ENCODE data around the gene CAMSAP3. TPM values are rescaled to one million over a fixed set of nuclear protein-coding genes. Genes with fewer than 3 reads are reported as not detected.

The CAMSAP3 gene
- total and polyA plus RNA-seq, 5 donors from 2014 or later, result not detected

DNA sequence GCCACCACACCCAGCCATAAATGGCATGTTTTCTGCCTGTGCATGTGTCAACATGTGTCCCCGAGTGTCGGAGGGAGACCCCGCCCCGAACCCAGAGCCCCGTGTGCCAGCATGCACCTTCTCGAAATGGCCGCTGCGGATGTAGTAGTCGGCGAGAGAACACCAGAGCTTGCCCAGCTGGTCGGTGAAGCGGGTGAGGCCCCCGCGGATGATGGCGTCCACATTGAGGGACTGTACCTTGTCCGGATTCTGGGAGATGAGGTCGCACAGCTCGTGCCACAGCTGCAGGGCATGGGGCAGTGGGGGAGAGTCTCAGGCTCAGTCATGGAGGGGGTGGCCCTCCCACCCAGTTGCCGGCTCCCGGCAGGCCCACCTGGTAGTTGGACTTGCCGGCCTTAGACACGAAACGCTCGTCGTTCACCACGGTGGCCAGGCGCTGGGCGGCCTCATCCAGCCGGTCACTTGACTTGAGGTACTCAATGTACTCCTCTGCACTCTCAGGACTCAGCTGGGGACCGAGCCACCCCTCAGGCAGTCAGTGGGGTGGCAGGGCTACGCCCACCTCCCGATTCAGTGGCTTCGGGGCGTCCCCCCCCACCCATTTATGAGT lies 30.2 kb downstream of the CAMSAP3 start:
- Mint-ChIP-seq H3K9me3 (no peaks in the 10 kb centered on the region), H3K4me1 (peaks cover 5 to 40% (median 22%) of the 10 kb centered on the region in 4 donors), H3K27ac (no peak overlapping the region), H3K4me3 (no peak overlapping the region), H3K27me3 (peaks cover 7% of the 10 kb centered on the region), H3K36me3 (peaks cover 25% of the 10 kb centered on the region)
- Histone ChIP-seq H3K36me3 (ENCODE audit: control insufficient read depth, insufficient read depth, low read length) (peaks cover 56% of the 10 kb centered on the region), H3K4me1 (ENCODE audit: control insufficient read depth, insufficient read depth, low read length, poor library complexity, severe bottlenecking) (peaks cover 27% of the 10 kb centered on the region), H3K27ac (ENCODE audit: insufficient read depth, low read length, poor library complexity, severe bottlenecking) (no peak overlapping the region), H3K4me3 (ENCODE audit: low read depth, low read length) (no peak overlapping the region), H3K27me3 (ENCODE audit: control insufficient read depth, insufficient read depth, low read length) (no peaks in the 10 kb centered on the region), H3K9me3 (ENCODE audit: control insufficient read depth in 2 of 2, low read length in 2 of 2) (no peaks in the 10 kb centered on the region)
- DNase-seq, result no peak
- ATAC-seq (ENCODE audit: low read depth in 2 of 2), result no peak

DNA sequence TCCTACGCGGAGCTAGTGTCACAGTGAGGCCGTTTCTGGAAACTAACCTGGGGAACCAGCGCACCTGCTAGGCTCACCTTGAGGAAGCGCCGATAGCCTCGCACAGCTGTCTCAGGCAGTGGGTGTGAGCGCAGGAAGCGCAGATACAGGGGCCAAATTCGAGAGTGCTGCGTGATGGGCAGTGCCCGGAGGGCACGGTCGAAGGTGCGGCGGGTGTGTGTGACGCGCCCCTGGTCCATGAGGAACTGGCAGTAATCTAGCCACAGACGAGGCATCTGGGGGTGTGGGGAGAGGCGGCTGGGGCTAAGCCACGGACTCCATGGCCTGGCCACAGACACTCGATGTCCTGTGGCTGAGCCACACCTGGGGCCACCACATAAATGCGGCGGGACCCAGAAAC lies 31.5 kb downstream of the CAMSAP3 start:
- Mint-ChIP-seq H3K9me3 (no peaks in the 10 kb centered on the region), H3K4me1 (peaks cover 5 to 50% (median 22%) of the 10 kb centered on the region in 4 donors), H3K27me3 (peaks cover 7% of the 10 kb centered on the region), H3K4me3 (peak overlapping the region; percentile 3 to 55 (median 42)), H3K27ac (peak overlapping the region in 1 of 3 donors; percentile 46), H3K36me3 (peaks cover 17% of the 10 kb centered on the region)
- ATAC-seq (ENCODE audit: low read depth in 2 of 2) (no peak), DNase-seq (no peak)
- H3K9me3 ChIP-seq (ENCODE audit: control insufficient read depth in 2 of 2, low read length in 2 of 2), result no peaks in the 10 kb centered on the region
- H3K27me3 ChIP-seq (ENCODE audit: control insufficient read depth, insufficient read depth, low read length), result no peaks in the 10 kb centered on the region
- H3K4me3 ChIP-seq (ENCODE audit: low read depth, low read length), result no peak overlapping the region
- H3K36me3 ChIP-seq (ENCODE audit: control insufficient read depth, insufficient read depth, low read length), result peaks cover 49% of the 10 kb centered on the region
- peaks cover 28% of the 10 kb centered on the region for H3K4me1 ChIP-seq (ENCODE audit: control insufficient read depth, insufficient read depth, low read length, poor library complexity, severe bottlenecking)
- no peak overlapping the region for H3K27ac ChIP-seq (ENCODE audit: insufficient read depth, low read length, poor library complexity, severe bottlenecking)

DNA sequence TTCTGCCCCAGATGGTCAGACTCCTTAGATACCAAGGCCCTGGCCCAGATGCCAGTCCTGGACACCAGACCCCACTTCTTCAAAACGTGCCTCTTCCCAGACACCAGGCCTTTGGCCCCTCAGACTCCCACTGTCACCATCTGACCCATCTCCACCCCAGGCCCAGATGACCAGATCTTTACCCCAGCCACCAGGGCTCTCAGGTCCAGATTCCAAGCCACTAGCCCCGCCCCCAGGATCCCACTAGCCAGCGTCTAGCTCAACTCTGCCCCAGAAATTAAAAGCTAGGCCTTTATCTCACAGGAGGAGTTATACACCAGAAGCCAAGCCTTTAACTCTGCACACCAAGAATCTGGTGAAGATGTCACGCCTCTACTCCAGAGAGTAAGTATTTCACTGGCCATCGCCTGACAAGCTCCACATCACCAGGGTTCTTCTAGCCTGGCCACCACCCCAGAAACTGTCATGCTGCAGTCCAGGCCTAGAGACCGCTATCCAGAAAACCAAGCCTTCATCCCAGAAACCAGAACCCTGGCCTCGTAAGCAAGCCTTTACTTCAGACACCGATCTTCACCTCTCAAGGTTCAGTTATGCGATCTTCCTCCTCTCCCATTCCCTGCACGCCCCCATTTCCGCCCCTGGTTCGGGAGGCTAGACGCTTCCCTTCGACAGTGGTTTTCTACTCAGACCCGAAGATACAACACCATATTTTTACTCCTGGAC lies 33.1 kb downstream of the CAMSAP3 start:
- peaks cover 37% of the 10 kb centered on the region for H3K36me3 ChIP-seq (ENCODE audit: control insufficient read depth, insufficient read depth, low read length)
- ATAC-seq (ENCODE audit: low read depth in 2 of 2) (no peak), DNase-seq (no peak)
- peak overlapping the region; percentile 98 for H3K4me3 ChIP-seq (ENCODE audit: low read depth, low read length)
- Mint-ChIP-seq H3K27ac (peak overlapping the region; percentile 98 to 100 (median 98)), H3K36me3 (peaks cover 10% of the 10 kb centered on the region), H3K4me1 (peaks cover 5 to 50% (median 22%) of the 10 kb centered on the region in 4 donors), H3K9me3 (no peaks in the 10 kb centered on the region), H3K27me3 (peaks cover 7% of the 10 kb centered on the region), H3K4me3 (peak overlapping the region; percentile 92 to 98 (median 97))
- no peaks in the 10 kb centered on the region for H3K9me3 ChIP-seq (ENCODE audit: control insufficient read depth in 2 of 2, low read length in 2 of 2)
- H3K27ac ChIP-seq (ENCODE audit: insufficient read depth, low read length, poor library complexity, severe bottlenecking), result peak overlapping the region; percentile 95
- H3K4me1 ChIP-seq (ENCODE audit: control insufficient read depth, insufficient read depth, low read length, poor library complexity, severe bottlenecking), result peaks cover 28% of the 10 kb centered on the region
- no peaks in the 10 kb centered on the region for H3K27me3 ChIP-seq (ENCODE audit: control insufficient read depth, insufficient read depth, low read length)

DNA sequence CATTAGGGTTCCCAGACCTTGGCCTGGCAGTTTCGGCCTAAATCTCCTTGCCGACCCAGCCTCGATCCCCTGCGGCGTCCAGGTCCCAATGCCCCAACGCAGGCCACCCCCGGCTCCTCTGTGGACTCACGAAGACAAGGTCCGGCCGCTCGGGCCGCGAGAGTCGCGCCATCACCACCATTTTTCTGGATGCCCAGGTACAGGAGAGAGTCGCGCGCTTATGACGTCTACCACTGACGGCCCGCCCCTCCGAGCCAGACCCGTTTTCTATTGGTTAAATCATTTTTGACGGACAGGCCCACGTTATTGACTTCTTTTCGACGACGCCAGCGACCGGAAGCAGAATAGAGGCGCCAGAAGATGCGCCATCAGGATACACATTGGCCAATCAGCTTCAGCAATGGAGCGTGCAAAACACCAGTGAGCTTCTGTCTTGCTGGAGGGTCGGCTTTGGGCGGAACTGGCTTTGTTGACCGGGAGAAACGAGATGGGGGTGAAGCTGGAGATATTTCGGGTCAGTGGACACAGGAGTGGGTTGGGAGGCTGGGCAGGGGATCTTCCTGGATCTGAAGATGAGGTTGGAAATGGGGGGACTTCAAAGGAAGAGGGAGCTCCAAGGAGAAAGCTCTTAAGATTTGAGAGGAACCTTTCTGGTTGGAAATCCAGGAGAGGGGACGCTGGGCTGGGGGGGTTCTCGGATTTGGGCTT lies 33.8 kb downstream of the CAMSAP3 start, which contains the start of the genes PET100 and XAB2:
Gene PET100, plus strand, starts transcription at position 447 of the 708 bp plus-strand sequence. Its CDS starts 41 bp downstream, at position 488.
Gene XAB2, minus strand, starts transcription at position 199 of the 708 bp plus-strand sequence. Its CDS starts 18 bp downstream, at position 181.
- H3K36me3 ChIP-seq (ENCODE audit: control insufficient read depth, insufficient read depth, low read length), result peaks cover 33% of the 10 kb centered on the region
- H3K9me3 Mint-ChIP-seq, result no peaks in the 10 kb centered on the region
- peaks cover 7% of the 10 kb centered on the region for H3K27me3 Mint-ChIP-seq
- peak within 1 kb of the TSS; percentile 98 to 100 (median 98) for H3K27ac Mint-ChIP-seq
- DNase-seq (peak; percentile 93 to 99 (median 96)), ATAC-seq (ENCODE audit: low read depth in 2 of 2) (peak; percentile 96 to 98)
- peaks cover 28% of the 10 kb centered on the region for H3K4me1 ChIP-seq (ENCODE audit: control insufficient read depth, insufficient read depth, low read length, poor library complexity, severe bottlenecking)
- no peaks in the 10 kb centered on the region for H3K27me3 ChIP-seq (ENCODE audit: control insufficient read depth, insufficient read depth, low read length)
- peak within 1 kb of the TSS; percentile 92 to 98 (median 97) for H3K4me3 Mint-ChIP-seq
- no peaks in the 10 kb centered on the region for H3K9me3 ChIP-seq (ENCODE audit: control insufficient read depth in 2 of 2, low read length in 2 of 2)
- peak within 1 kb of the TSS; percentile 95 for H3K27ac ChIP-seq (ENCODE audit: insufficient read depth, low read length, poor library complexity, severe bottlenecking)
- peaks cover 5 to 56% (median 26%) of the 10 kb centered on the region in 4 donors for H3K4me1 Mint-ChIP-seq
- H3K36me3 Mint-ChIP-seq, result peaks cover 10% of the 10 kb centered on the region
- H3K4me3 ChIP-seq (ENCODE audit: low read depth, low read length), result peak within 1 kb of the TSS; percentile 98

DNA sequence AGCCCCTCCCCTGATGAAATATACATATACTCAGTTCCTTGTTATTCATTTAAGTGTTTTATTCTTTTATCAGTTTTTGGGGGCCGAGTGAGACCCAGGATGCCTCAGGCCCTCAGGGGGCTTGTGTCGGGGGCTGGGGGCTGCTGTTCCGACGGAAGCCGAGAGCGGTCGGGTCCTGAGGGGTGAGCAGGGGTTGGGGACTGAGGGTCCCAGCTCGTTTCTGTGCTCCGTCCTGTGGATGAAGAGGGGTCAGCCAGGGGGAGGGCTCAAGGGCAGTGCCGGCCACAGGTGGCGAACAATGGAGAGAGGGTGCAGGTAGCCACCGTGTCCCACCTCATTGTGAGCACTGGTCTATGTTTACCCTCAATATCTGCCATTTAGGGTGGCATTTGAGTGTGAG lies 35.9 kb downstream of the CAMSAP3 start:
- Mint-ChIP-seq H3K4me1 (peaks cover 5 to 71% (median 29%) of the 10 kb centered on the region in 4 donors), H3K4me3 (peak overlapping the region; percentile 52 to 75 (median 62)), H3K9me3 (no peaks in the 10 kb centered on the region), H3K27me3 (peaks cover 7% of the 10 kb centered on the region), H3K27ac (no peak overlapping the region), H3K36me3 (peaks cover 10% of the 10 kb centered on the region)
- H3K36me3 ChIP-seq (ENCODE audit: control insufficient read depth, insufficient read depth, low read length), result peaks cover 15% of the 10 kb centered on the region
- H3K4me3 ChIP-seq (ENCODE audit: low read depth, low read length), result no peak overlapping the region
- ATAC-seq (ENCODE audit: low read depth in 2 of 2), result no peak
- H3K4me1 ChIP-seq (ENCODE audit: control insufficient read depth, insufficient read depth, low read length, poor library complexity, severe bottlenecking), result peaks cover 38% of the 10 kb centered on the region
- no peak overlapping the region for H3K27ac ChIP-seq (ENCODE audit: insufficient read depth, low read length, poor library complexity, severe bottlenecking)
- DNase-seq, result no peak
- no peaks in the 10 kb centered on the region for H3K9me3 ChIP-seq (ENCODE audit: control insufficient read depth in 2 of 2, low read length in 2 of 2)
- H3K27me3 ChIP-seq (ENCODE audit: control insufficient read depth, insufficient read depth, low read length), result no peaks in the 10 kb centered on the region

DNA sequence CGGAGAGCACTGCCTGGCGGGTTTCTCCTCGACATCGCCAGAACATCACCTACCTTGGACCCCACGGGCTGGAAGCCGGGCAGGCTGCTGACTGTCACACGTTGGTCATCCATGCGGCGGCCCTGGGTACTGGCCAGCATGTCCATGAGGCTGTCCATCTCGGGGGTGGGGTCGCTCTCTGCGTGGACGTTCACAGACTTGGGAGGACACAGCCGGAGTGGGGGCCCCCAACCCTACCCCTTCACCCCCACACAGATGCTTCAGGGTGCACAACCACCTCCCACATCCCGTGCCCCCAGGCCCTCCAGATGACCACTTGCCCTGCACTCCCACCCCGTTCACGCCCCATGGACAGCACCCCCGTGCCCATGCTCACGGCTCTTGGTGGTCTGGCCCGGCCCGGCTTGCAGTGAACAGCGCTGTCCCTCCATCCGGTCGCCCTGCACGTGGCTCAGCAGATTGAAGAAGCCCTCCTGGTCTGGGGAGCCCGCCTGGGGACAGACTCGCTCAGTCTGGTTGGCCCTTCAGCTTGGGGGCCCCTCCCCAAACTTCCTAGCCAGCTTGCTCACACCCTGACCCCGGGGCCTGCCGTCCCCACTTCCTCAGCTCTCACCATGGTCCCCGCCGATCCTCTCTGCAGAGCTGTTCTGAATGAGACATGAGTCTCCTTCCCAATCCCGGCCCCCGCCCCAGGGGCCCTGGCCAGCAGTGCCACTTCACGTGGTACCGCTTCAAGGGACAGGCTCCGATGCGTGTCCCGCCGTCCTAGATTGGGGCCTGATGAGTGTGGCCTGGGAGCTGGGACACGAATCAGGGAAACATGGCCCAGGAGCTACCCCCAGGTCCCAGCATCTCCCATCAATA lies 36.9 kb downstream of the CAMSAP3 start:
- H3K4me1 ChIP-seq (ENCODE audit: control insufficient read depth, insufficient read depth, low read length, poor library complexity, severe bottlenecking), result peaks cover 44% of the 10 kb centered on the region
- Mint-ChIP-seq H3K27ac (no peak overlapping the region), H3K9me3 (no peaks in the 10 kb centered on the region), H3K36me3 (peaks cover 7% of the 10 kb centered on the region), H3K4me1 (peaks cover 5 to 72% (median 31%) of the 10 kb centered on the region in 4 donors), H3K27me3 (peaks cover 7% of the 10 kb centered on the region), H3K4me3 (peak overlapping the region in 2 of 4 donors; percentile 26 to 53)
- no peak overlapping the region for H3K27ac ChIP-seq (ENCODE audit: insufficient read depth, low read length, poor library complexity, severe bottlenecking)
- ATAC-seq (ENCODE audit: low read depth in 2 of 2), result no peak
- H3K27me3 ChIP-seq (ENCODE audit: control insufficient read depth, insufficient read depth, low read length), result no peaks in the 10 kb centered on the region
- peaks cover 7% of the 10 kb centered on the region for H3K36me3 ChIP-seq (ENCODE audit: control insufficient read depth, insufficient read depth, low read length)
- no peak overlapping the region for H3K4me3 ChIP-seq (ENCODE audit: low read depth, low read length)
- no peak for DNase-seq
- H3K9me3 ChIP-seq (ENCODE audit: control insufficient read depth in 2 of 2, low read length in 2 of 2), result no peaks in the 10 kb centered on the region

DNA sequence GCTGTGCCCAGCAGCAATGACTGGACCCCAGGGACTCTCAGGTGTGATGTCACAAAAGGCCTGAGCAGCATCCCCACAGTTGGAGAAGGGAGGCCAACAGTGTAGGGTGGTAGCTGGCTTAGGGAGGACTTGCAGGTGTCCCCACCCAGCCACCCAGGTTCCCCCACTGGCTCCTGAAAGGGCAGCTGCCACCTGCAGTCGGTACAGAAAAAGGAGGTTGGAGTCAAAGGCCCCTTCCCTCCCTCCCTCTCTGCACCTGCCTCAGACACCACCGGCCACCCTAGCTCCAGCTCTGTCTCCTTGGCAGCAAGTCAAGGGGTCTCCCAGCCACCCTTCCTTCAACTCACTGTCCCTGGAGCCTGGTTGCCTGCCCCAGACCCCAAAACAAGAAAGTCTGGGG lies 38.0 kb downstream of the CAMSAP3 start, which contains the start of gene PCP2:
Gene PCP2, minus strand, starts transcription at position 22 of the 400 bp plus-strand sequence. CDS start 262 bp downstream, outside the sequence.
- peaks cover 7% of the 10 kb centered on the region for H3K36me3 Mint-ChIP-seq
- peaks cover 4% of the 10 kb centered on the region for H3K36me3 ChIP-seq (ENCODE audit: control insufficient read depth, insufficient read depth, low read length)
- H3K9me3 Mint-ChIP-seq, result no peaks in the 10 kb centered on the region
- H3K27ac ChIP-seq (ENCODE audit: insufficient read depth, low read length, poor library complexity, severe bottlenecking), result no peak within 1 kb of the TSS
- peak within 1 kb of the TSS in 1 of 3 donors; percentile 32 for H3K27ac Mint-ChIP-seq
- H3K27me3 Mint-ChIP-seq, result peaks cover 7% of the 10 kb centered on the region
- no peak within 1 kb of the TSS for H3K4me3 ChIP-seq (ENCODE audit: low read depth, low read length)
- no peaks in the 10 kb centered on the region for H3K27me3 ChIP-seq (ENCODE audit: control insufficient read depth, insufficient read depth, low read length)
- H3K9me3 ChIP-seq (ENCODE audit: control insufficient read depth in 2 of 2, low read length in 2 of 2), result no peaks in the 10 kb centered on the region
- peak within 1 kb of the TSS; percentile 29 to 89 (median 59) for H3K4me3 Mint-ChIP-seq
- DNase-seq (no peak), ATAC-seq (ENCODE audit: low read depth in 2 of 2) (no peak)
- H3K4me1 ChIP-seq (ENCODE audit: control insufficient read depth, insufficient read depth, low read length, poor library complexity, severe bottlenecking), result peaks cover 42% of the 10 kb centered on the region
- peaks cover 5 to 74% (median 22%) of the 10 kb centered on the region in 4 donors for H3K4me1 Mint-ChIP-seq
